KG1 (cell line): ENCODE data around the gene EPHA4.

Experiments
- DNase-seq: peaks from one replicate; lab custom pipeline; 2025; lab: John Stamatoyannopoulos, UW

EPHA4 gene

DNA sequence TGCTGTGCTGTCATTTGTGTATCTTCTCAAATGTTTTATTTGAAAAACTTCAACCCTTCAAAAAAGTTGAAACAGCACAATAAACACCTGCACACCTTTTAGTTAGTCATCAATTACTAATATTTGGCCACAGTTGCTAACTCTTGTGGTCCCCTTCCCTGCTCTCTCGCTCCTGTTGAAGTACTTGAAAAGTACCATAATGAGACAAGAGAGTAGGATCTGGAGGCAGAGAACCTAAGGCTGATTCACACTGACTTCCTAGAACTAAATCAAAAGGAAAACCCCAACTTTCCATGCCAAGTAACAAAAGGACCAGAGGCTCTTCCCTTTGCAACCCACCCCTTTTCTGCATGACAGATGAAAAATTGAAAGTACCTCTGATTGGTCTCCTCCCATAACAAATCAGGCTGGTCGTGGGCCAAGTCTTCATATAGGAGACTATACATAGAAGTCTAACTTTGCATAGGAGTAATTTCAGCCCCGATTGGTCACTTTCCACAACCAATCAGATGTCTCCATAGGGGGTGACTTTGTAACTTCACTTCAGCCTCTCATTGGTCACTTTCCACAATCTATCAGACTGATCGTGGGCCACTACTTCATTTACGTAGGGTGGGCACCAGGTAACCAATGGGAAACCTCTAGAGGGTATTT is 179.7 kb downstream of the EPHA4 start:
- DNase-seq = no peak

DNA sequence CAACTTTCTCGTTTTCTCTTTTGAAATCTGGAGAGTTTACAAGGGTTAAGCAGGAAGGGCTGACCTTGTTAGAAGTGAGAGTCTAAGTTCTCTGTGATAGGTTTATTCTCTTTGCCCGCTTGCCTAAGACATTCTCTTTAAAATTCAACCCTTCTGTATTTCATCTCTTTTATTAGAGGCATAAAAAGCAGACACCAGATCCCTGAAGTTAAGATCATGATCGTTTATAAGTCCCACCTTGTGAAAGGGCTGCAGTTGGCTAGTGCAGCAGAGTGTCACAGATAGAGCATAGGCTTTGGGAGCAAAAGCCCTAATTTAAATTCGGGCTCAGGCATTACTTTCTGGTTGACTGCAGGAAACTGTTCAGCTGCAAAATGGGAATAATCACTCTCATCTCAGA is 181.2 kb downstream of the EPHA4 start:
- no peak for DNase-seq

DNA sequence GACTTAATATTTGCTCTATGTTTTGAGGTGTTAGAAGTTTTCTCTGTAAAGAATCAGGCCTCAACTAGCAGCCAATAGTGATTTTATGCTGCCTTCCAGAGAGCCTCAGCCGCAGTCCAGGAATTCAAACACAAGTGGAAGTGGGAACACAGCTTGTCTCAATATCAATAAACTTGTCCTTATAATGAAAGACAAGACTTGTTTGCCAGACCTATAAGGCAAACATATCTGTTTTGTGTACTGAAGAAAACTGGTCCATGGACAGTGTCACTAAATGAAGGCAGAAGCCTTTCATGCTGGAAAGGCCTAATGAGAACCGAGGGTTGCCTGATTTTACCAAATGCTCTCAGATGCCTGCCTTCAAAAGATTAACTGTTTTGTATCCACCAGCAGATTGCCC is 182.2 kb downstream of the EPHA4 start:
- no peak for DNase-seq

DNA sequence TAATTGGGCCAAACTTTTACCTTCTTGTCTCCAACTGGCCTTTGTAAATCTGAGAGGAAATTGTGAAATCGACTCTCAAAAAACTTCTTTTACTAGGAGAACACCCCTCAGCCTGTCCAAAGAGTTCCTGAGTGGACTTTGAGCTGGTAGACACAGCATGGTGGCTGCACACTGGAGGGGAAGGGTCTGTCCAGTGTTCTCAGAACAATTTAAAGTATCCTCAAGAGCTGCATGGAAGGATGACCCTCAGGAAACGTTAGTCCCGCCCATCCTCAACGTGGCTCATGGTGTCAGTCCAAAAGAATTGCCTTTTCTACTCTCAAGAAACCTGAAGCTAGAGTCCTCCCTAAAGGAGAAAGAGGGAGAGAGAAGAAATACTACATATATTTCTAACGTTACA is 182.7 kb downstream of the EPHA4 start:
- no peak for DNase-seq

DNA sequence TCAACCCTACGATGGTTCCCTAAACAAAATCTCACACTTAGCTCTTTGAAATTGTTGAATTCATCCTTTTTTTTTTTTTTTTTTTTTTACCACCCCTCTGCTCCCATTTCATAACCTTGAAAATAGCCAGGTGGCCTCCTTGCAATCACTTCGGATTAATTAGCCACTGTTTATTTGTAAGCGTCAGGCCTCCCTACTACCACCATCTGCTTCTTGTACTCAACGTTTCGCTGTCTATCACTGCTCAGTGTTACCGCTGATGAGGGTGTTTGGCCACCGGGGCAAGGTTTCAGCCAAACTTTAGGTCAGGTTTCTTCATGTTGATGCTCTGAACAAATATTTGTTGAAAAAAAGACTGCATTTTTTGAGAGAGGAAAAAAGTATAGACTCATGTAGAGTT is 183.2 kb downstream of the EPHA4 start:
- DNase-seq = no peak

DNA sequence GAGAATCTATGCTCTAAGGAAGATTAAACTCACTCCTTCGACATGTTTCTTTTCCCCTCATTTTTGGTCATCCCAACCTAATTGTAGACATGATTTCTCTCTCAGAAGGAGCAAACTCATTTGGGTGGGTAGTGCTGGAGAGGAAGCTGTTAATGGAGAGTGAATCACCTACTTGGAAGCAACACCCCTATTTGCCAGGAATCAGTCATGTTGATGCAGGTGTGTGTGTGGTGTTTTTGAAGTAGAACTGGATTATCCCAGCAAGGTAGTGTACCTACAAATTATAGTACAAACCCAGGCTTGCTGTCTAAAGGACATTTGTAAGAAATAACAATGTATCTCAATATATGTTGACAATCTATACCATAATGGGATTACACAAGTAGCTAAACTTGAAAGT is 186.4 kb downstream of the EPHA4 start:
- DNase-seq = no peak

DNA sequence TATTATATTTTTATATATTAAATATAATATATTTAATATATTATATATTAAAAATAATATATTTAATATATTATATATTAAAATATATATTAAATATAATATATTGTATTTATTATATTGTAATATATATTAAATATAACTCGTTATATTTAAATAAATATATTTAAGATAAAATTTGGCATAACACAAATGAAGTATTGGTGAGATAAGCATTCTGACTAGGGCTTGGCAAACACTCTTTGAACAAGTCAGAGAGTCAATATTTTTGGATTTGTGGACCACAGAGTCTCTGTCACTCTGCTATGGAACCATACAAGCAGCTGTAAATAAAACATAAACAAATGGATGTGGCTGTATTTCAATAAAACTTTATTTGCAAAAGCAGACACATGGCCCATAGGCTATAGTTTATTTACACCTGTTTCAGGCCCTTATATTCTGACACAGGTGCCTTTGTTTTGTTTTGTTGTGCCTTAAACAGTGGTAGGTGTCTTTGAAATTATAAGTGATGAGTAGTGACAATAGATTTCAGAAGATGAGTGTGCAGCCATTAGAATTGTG is 190.1 kb downstream of the EPHA4 start:
- no peak for DNase-seq

DNA sequence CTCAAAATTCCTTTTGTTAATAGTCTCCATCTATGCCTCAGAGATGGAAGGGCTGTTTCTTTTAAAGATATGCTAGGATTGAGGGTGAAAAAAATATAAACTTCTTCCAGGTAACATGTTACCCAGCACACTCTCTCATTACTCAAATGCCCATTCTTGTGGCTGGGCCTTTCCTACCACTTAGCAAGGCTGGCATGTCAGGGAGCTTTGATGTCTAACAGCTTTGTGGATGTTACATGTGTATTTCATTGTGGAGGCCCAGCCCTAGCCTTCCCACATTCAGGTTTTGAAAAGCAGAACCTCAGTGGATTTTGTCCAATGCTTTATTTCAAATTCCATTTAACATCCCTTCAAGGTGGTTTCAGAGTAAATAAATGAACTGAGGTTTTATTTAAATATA is 191.4 kb downstream of the EPHA4 start:
- no peak for DNase-seq

DNA sequence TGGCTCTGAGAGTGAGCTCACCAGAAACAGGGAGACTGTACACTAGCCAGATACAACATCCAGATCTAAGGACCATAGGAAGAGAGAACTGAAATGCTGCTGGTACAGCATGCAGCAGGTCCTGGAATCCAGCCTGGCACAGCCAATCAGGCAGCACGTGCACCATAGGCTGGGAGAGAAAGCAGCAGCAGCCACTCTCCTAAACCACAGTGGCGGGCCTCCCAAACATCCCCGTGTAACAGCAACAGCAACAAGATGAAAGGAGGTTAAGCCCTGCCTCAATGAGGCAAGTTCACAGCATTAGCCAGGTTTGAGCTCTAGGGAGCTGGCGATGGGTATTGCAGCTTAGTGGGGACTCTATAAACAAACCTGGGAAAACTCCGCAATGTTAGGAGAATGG is 192.0 kb downstream of the EPHA4 start:
- no peak for DNase-seq

DNA sequence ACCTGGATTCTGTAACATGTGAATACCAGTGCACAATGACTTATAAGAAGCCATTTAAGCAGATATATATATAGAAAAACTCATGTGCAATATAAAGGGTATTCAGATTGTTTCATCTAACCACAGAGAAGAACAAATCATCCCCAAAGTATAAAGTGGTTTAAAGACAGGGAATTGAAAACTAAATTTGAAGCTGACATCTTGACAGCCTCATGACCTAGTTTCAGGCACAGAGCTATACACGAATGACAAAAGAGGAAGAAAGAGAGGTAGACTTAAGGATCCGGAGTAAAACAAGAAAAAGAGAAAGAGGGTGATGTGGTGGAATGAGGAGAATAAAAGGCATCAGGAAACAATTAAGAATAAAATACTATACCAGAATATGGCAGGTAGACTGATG is 194.5 kb downstream of the EPHA4 start:
- no peak for DNase-seq

DNA sequence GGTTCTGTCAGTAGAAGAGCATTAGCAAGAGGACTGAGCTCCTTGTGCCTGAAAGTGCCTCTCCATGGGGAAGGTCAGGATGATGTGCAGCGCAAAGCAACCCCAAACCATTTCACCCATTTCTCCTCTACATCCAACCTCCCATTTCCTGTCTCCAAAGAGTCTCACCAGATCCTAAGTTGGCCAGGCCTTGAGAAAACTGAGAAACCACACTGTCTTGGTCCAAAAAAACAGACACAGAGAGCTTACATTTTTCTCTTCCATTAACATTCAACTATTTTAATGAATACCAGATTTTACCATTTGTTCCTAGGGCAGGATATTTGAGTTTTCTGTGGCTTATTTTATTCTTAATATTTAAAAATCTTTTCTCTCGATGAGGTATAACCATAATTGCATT is 195.0 kb downstream of the EPHA4 start:
- no peak for DNase-seq

DNA sequence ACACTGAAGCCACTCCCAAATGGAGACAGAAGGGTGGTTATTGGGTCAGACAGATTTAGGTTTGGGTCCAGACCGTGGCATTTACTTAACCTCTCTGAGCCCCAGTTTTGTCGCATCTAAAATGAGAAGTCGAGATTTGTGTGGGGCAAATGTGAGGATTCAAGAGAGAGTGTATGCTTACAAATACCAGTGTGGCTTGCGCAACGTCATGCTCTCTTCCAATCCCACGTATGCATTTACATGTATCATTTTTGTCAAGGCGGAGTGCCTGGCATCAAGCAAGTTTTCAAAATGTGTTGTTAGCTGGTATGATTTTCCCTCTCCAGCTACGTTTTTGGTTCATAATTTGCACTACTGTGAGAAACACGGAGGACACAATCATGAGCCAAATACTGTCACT is 197.9 kb downstream of the EPHA4 start:
- no peak for DNase-seq

DNA sequence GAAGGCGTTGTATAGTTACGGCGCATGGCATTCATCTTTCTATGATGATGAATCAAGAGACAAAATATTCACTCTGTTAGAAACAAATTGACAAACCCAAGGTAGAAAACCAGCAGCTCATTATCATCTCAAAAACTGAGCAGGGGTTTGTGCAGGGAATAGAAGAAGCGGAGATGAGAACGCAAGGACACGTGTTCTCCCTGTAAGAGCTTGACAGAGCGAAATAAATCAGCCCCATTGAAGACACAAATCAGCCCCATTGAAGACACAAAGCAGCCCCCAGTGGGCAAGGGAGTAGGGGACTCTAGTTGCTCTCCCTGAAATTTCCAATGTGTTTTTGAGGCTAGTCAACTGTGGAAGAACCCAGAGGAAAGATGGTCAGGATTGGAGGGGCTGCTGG is 199.2 kb downstream of the EPHA4 start:
- DNase-seq = no peak

DNA sequence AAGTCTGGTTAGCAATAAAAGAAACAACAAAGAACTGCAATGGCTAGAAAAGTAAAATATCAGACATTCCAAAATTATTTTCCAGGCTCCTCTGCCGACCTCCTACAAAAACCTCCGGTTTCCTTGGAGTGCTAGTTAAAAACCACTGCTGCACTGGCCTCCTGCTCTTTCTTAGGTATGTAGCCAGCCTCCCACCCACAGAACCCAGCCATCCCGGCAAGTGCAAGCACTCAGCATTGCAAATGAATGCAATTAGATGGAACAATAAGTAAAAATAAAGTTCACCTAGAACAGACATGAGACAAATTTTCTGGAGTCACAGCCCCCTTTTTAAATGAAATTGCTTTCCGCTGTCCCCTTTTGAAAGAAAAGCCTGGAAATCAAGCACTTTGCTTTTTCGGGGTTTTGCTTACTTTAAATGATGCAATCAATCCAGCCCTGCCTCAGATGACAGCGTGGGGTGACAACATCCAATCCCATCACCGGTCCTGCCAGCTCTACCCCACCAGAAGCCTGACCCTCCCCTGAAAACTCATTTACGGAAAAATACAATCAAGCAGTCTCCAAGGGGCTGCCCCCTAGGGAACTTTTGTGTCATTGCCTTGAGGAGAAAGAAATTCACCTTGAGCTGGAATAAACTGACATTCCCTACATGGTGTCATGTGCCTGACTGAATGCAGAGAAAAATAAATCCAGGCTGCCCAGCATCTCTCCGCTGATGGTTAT is 199.8 kb downstream of the EPHA4 start:
- no peak for DNase-seq

DNA sequence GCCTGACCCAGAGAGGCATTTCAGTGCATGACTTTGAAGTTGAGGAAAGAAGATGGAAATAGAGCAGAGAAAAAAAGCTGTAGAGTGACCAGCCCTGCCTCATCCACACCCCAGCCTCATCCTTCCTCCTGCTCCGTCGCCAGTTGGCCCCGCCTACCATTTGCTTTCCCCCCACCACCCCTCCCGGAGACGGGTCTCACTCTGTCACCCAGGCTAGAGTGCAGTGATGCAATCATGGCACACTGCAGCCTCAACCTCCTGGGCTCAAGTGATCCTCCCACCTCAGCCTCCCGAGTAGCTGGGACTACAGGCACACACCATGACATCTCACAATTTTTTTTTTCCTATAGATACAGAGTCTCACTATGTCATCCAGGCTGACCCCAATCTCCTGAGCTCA is 200.8 kb downstream of the EPHA4 start:
- DNase-seq = no peak

DNA sequence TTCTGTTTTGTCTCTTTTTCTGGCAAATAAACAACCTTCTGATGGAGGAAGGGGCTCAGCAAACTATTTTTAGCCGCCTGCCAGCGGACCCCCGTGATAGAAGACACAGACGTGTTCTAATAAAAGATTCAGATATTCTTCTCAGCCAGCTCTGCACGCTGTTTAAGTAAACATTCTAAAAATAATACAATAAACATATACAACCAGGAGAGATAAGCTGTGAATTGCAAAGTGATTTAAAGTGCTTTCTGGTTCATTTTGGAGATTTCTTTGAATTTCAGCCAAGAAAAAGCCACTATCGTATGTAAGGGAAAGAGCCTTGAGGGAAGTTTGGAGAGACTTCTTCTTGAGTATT is 201.3 kb downstream of the EPHA4 start:
- DNase-seq = no peak

DNA sequence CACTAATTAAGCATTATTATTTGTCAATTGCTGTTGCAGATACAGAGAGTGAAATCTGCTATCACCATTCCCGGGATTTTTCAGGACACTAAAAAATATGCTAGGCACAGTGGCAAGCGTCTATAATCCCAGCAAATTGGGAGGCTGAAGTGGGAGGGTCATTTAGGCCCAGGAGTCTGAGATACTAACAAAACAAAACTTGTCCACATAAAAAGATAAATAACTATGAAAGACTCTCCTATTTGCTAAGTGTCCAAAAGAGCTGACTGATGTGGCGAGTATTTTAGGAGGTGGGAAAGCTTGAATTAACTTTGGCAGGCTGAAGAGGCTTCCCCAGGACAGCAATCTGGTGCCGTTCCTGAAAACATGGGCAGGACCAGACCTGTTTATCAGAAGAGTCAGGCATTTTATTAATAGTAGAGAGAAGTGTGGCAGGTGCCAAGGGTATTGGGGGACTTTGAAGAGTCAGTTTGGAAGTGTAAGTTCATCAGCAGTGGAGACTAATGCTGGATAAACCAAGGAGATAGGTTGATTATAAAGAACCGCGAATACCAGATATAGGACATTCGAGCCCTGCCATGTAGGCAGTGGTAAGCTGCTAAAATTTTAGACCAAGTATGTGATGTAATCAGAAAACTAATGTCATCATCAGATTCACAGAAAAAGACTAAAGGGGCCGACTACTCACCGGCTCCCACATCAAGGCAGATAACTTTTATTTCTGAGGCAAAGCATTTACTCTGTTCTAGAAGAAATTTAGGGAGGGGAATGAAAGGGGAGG is 201.8 kb downstream of the EPHA4 start:
- no peak for DNase-seq
